Liver (tissue), 3 donors: ENCODE data around the gene CTXN1.

Experiments used
- HNF4A ChIP-seq, 2 donors: conservative IDR thresholded peaks; 2 replicates each; pipeline ENCODE4 v1.6.1; 2016; ENCODE audit warnings: antibody characterized with exemption in 2 of 2, mild to moderate bottlenecking in 2 of 2
- JUND ChIP-seq, 2 donors: IDR thresholded peaks; 2 replicates each; pipeline ENCODE4 v1.6.1; 2016; ENCODE audit warnings: antibody characterized with exemption in 2 of 2
- MAX ChIP-seq: IDR thresholded peaks from 2 replicates; pipeline ENCODE4 v1.6.1; 2016; ENCODE audit warnings: antibody characterized with exemption
- RAD21 ChIP-seq, 2 donors: IDR thresholded peaks; 2 replicates each; pipeline ENCODE4 v1.6.1; 2016; ENCODE audit warnings: antibody characterized with exemption in 2 of 2, mild to moderate bottlenecking in 2 of 2
- SP1 ChIP-seq: IDR thresholded peaks from 2 replicates; pipeline ENCODE4 v1.6.1; 2018; ENCODE audit warnings: antibody characterized with exemption, mild to moderate bottlenecking
- TAF1 ChIP-seq: conservative IDR thresholded peaks from 2 replicates; pipeline ENCODE4 v1.6.1; 2016; ENCODE audit warnings: antibody characterized with exemption, mild to moderate bottlenecking
- YY1 ChIP-seq: IDR thresholded peaks from 2 replicates; pipeline ENCODE4 v1.6.1; 2016; ENCODE audit warnings: antibody characterized with exemption, mild to moderate bottlenecking
- TF ChIP-seq, protein P1 (sequence below): fragments of 150-350 bp; IDR thresholded peaks from 2 replicates; pipeline ENCODE4 v1.5.1; 2017; ENCODE audit warnings: improper control_type of control experiment, low read depth, low read length; ENCODE audit not compliant: missing input control
- TF ChIP-seq, protein P2 (sequence below): IDR thresholded peaks from 2 replicates; pipeline ENCODE4 v1.6.1; 2016; ENCODE audit warnings: antibody characterized with exemption, mild to moderate bottlenecking
- donor health status: healthy.
- donor health status: healthy.

GRCh38 chr19:7874897-7875273 is 51.0 kb downstream of the CTXN1 start:
- TF ChIP-seq, protein P1, sequence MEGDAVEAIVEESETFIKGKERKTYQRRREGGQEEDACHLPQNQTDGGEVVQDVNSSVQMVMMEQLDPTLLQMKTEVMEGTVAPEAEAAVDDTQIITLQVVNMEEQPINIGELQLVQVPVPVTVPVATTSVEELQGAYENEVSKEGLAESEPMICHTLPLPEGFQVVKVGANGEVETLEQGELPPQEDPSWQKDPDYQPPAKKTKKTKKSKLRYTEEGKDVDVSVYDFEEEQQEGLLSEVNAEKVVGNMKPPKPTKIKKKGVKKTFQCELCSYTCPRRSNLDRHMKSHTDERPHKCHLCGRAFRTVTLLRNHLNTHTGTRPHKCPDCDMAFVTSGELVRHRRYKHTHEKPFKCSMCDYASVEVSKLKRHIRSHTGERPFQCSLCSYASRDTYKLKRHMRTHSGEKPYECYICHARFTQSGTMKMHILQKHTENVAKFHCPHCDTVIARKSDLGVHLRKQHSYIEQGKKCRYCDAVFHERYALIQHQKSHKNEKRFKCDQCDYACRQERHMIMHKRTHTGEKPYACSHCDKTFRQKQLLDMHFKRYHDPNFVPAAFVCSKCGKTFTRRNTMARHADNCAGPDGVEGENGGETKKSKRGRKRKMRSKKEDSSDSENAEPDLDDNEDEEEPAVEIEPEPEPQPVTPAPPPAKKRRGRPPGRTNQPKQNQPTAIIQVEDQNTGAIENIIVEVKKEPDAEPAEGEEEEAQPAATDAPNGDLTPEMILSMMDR, result no peak
- no peak for TF ChIP-seq YY1
- TF ChIP-seq MAX, result no peak
- TF ChIP-seq, protein P2, sequence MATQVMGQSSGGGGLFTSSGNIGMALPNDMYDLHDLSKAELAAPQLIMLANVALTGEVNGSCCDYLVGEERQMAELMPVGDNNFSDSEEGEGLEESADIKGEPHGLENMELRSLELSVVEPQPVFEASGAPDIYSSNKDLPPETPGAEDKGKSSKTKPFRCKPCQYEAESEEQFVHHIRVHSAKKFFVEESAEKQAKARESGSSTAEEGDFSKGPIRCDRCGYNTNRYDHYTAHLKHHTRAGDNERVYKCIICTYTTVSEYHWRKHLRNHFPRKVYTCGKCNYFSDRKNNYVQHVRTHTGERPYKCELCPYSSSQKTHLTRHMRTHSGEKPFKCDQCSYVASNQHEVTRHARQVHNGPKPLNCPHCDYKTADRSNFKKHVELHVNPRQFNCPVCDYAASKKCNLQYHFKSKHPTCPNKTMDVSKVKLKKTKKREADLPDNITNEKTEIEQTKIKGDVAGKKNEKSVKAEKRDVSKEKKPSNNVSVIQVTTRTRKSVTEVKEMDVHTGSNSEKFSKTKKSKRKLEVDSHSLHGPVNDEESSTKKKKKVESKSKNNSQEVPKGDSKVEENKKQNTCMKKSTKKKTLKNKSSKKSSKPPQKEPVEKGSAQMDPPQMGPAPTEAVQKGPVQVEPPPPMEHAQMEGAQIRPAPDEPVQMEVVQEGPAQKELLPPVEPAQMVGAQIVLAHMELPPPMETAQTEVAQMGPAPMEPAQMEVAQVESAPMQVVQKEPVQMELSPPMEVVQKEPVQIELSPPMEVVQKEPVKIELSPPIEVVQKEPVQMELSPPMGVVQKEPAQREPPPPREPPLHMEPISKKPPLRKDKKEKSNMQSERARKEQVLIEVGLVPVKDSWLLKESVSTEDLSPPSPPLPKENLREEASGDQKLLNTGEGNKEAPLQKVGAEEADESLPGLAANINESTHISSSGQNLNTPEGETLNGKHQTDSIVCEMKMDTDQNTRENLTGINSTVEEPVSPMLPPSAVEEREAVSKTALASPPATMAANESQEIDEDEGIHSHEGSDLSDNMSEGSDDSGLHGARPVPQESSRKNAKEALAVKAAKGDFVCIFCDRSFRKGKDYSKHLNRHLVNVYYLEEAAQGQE, result no peak
- no peak for TF ChIP-seq SP1
- no peak for TF ChIP-seq TAF1
- no peak for TF ChIP-seq HNF4A (conservative IDR thresholded peaks at IDR 0.05)
- TF ChIP-seq RAD21 (IDR thresholded peaks at IDR 0.05), result no peak
- TF ChIP-seq JUND (IDR thresholded peaks at IDR 0.05), result no peak
